Colonic mucosa (tissue), 4 donors: ENCODE data around the gene RARS1. TPM values are rescaled to one million over a fixed set of nuclear protein-coding genes. Genes with fewer than 3 reads are reported as not detected.

Experiments used
- DNase-seq: peaks from one replicate; pipeline ENCODE4 v3.0.0-alpha.2; 2020
- H3K27ac ChIP-seq: fragments of 200-600 bp; one replicate; pipeline ENCODE4 v1.8.0; 2021
- H3K27me3 ChIP-seq: fragments of 200-600 bp; one replicate; pipeline ENCODE4 v1.8.0; 2021
- H3K36me3 ChIP-seq: fragments of 200-600 bp; one replicate; pipeline ENCODE4 v1.8.0; 2021
- H3K4me1 ChIP-seq: fragments of 200-600 bp; one replicate; pipeline ENCODE4 v1.8.0; 2021; ENCODE audit warnings: mild to moderate bottlenecking
- H3K4me3 ChIP-seq: fragments of 200-600 bp; one replicate; pipeline ENCODE4 v1.8.0; 2021
- H3K9ac ChIP-seq, 2 donors: one replicate each; pipeline ENCODE4 v1.7.0; 2013; ENCODE audit warnings: control low read depth in 2 of 2, low read depth in 2 of 2, low read length in 2 of 2
- H3K9me3 ChIP-seq: fragments of 200-600 bp; one replicate; pipeline ENCODE4 v1.8.0; 2021
- intact Hi-C: fragments of 100-400 bp; cut with DNase I; formaldehyde crosslinking; loops from one replicate; pipeline ENCODE4 v1.14.1; 2022
- total RNA-seq, 2 donors: library from RNA; stranded (reverse); fragmentation: NEBNext Ultra II Directional in 1 of 2; extraction: Animal tissue kit (Norgen Biotek cat#: 25700) in 1 of 2; gene quantifications; one replicate each; pipeline ENCODE4 v1.2.1, GENCODE V29; 2021
- TF ChIP-seq, protein P1 (sequence below): fragments of 200-600 bp; IDR thresholded peaks from one replicate; pipeline ENCODE4 v1.8.0; 2022; ENCODE audit warnings: antibody characterized with exemption, mild to moderate bottlenecking
- donor health status: healthy.
- donor health status: DM: no; HTN: no; CAD: no.
- donor health status: DM: no; HTN: no; CAD: no.

RARS1 gene
- total RNA-seq, 2 donors from 2014 or later = 61.8 to 85.5 TPM

DNA sequence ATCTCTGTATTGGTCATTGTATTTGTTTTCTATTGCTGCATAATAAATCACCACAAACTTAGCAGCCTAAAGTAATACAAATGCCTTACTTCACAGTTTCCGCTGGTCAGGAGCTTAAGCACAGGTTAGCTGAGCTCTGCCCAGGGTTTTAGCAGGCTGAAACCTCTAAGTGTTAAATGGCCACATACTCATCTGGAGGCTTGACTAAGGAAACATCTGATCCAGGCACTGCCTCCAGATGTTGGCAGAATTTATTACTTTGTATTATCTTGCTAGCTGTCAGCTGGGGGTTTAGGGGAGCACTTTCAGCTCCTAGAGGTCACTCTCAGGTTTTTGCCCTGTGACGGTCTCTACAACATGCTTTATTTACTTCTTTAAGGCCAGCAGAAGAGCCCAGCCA is 23.2 kb upstream of the RARS1 start:
- no peak for DNase-seq
- Histone ChIP-seq H3K4me3 (no peak overlapping the region), H3K27ac (no peak overlapping the region), H3K27me3 (no peaks in the 10 kb centered on the region), H3K36me3 (no peaks in the 10 kb centered on the region), H3K9ac (no peak overlapping the region), H3K4me1 (no peaks in the 10 kb centered on the region), H3K9me3 (no peaks in the 10 kb centered on the region)
- TF ChIP-seq, protein P1, sequence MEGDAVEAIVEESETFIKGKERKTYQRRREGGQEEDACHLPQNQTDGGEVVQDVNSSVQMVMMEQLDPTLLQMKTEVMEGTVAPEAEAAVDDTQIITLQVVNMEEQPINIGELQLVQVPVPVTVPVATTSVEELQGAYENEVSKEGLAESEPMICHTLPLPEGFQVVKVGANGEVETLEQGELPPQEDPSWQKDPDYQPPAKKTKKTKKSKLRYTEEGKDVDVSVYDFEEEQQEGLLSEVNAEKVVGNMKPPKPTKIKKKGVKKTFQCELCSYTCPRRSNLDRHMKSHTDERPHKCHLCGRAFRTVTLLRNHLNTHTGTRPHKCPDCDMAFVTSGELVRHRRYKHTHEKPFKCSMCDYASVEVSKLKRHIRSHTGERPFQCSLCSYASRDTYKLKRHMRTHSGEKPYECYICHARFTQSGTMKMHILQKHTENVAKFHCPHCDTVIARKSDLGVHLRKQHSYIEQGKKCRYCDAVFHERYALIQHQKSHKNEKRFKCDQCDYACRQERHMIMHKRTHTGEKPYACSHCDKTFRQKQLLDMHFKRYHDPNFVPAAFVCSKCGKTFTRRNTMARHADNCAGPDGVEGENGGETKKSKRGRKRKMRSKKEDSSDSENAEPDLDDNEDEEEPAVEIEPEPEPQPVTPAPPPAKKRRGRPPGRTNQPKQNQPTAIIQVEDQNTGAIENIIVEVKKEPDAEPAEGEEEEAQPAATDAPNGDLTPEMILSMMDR = no peak
- intact Hi-C loops = no loop called here

DNA sequence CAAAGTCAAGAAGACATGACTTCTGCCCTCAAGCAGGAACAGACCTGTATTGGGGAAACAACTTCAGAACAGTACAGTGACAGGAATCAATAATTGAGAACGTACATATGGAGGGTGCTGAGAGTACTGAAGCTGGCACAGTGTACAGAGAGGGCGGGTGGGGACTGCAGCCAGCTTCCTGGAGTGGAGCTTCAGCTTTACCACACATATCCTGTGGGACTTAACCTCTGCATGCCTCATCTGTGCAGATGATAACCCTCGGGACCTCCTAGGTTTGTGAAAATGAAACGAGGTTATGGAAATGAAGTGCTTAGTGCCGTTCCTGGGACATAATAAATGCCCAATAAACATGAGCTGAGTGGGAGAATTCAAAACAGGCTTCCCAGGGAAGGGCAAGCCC is 22.1 kb upstream of the RARS1 start:
- H3K9ac ChIP-seq = no peak overlapping the region
- H3K4me1 ChIP-seq = no peaks in the 10 kb centered on the region
- TF ChIP-seq, protein P1 = no peak
- intact Hi-C loops = no loop called here
- DNase-seq = no peak
- no peak overlapping the region for H3K4me3 ChIP-seq
- H3K27me3 ChIP-seq = no peaks in the 10 kb centered on the region
- H3K27ac ChIP-seq = no peak overlapping the region
- no peaks in the 10 kb centered on the region for H3K9me3 ChIP-seq
- no peaks in the 10 kb centered on the region for H3K36me3 ChIP-seq

DNA sequence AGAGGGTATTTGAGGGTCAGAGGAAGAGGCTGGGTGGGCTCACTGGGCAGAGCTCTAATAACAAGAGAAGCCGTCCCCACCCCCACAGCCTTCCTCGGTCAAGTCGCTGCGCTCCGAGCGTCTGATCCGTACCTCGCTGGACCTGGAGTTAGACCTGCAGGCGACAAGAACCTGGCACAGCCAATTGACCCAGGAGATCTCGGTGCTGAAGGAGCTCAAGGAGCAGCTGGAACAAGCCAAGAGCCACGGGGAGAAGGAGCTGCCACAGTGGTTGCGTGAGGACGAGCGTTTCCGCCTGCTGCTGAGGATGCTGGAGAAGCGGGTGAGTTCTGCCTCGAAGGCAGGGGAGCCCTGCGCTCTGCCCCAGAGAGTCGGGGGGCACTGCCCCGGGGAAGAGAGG is 21.6 kb upstream of the RARS1 start:
- Histone ChIP-seq H3K36me3 (no peaks in the 10 kb centered on the region), H3K27ac (no peak overlapping the region)

DNA sequence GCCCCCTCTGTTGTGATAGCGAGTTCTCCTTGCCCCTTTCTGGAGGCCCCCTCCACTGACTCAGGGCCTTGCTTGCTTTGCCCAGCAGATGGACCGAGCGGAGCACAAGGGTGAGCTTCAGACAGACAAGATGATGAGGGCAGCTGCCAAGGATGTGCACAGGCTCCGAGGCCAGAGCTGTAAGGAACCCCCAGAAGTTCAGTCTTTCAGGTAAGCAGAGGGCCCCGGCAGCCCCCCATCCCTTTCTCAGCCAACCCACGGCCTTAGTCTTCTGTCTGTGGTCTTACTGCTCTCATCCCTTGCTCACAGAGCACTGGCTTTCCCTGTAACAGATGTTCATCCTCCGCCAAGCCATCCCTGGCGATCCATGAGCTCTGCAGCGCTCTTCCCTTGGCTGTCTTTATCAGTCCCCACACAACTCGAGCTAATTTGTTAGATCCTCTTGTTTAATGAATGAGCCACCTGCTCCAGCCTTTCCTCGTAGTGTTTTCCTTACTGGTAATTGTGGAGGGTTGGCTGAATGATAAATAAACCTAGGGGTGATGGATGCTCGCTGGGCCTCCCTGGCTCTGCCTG is 18.4 kb upstream of the RARS1 start:
- TF ChIP-seq, protein P1 = no peak
- DNase-seq = no peak
- no peaks in the 10 kb centered on the region for H3K27me3 ChIP-seq
- intact Hi-C loops = no loop called here
- H3K4me3 ChIP-seq = no peak overlapping the region
- H3K9ac ChIP-seq = no peak overlapping the region
- no peak overlapping the region for H3K27ac ChIP-seq
- no peaks in the 10 kb centered on the region for H3K36me3 ChIP-seq
- H3K4me1 ChIP-seq = no peaks in the 10 kb centered on the region
- no peaks in the 10 kb centered on the region for H3K9me3 ChIP-seq

More for the DNA sequence above, 21.6 kb upstream of the RARS1 start:
- DNase-seq = no peak
- intact Hi-C loops = no loop called here
- H3K4me3 ChIP-seq = no peak overlapping the region
- H3K9ac ChIP-seq = no peak overlapping the region
- TF ChIP-seq, protein P1 = no peak
- no peaks in the 10 kb centered on the region for H3K4me1 ChIP-seq
- H3K27me3 ChIP-seq = no peaks in the 10 kb centered on the region
- H3K9me3 ChIP-seq = no peaks in the 10 kb centered on the region

DNA sequence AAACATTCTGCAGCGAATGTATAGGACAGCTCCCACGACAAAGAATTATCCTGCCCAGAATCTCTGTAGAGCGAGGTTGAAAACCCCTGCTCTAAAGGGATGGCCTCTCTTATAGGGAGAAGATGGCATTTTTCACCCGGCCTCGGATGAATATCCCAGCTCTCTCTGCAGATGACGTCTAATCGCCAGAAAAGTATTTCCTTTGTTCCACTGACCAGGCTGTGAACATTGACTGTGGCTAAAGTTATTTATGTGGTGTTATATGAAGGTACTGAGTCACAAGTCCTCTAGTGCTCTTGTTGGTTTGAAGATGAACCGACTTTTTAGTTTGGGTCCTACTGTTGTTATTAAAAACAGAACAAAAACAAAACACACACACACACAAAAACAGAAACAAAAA is 17.4 kb upstream of the RARS1 start:
- Histone ChIP-seq H3K27ac (no peak overlapping the region), H3K27me3 (no peaks in the 10 kb centered on the region), H3K4me3 (no peak overlapping the region), H3K4me1 (no peaks in the 10 kb centered on the region), H3K9me3 (no peaks in the 10 kb centered on the region), H3K36me3 (no peaks in the 10 kb centered on the region), H3K9ac (no peak overlapping the region)
- intact Hi-C loops = no loop called here
- TF ChIP-seq, protein P1 = no peak
- DNase-seq = no peak
